ENCODE results near the gene ACVRL1. TPM values are rescaled to one million over a fixed set of nuclear protein-coding genes. Genes with fewer than 3 reads are reported as not detected.

The ACVRL1 gene
- not detected for total RNA-seq

- Mint-ChIP-seq H3K27me3 (peaks cover 29% of the 10 kb centered on the region), H3K4me3 (no peak within 1 kb of the TSS), H3K4me1 (no peaks in the 10 kb centered on the region), H3K9me3 (no peaks in the 10 kb centered on the region), H3K36me3 (ENCODE audit: low read depth) (no peaks in the 10 kb centered on the region), H3K27ac (no peak within 1 kb of the TSS)
- CTCF ChIA-PET, result no interaction called here
- POLR2A ChIA-PET, result no interaction called here
- no peak for DNase-seq
Observed at GRCh38 chr12:51907083-51907855, at the start of gene ACVRL1. ACVRL1 (plus strand) TSS chr12:51907504; CDS start chr12:51912475, 4,971 bp downstream.

- ChIA-PET CTCF (interaction anchor here (0.6 kb wide), 1 partner anchor 25 kb away, joined by 3 read pairs; no protein-coding TSS in a partner anchor), POLR2A (no interaction called here)
- Mint-ChIP-seq H3K36me3 (ENCODE audit: low read depth) (no peaks in the 10 kb centered on the region), H3K27ac (no peak overlapping the region), H3K9me3 (no peaks in the 10 kb centered on the region), H3K4me1 (peaks cover 1% of the 10 kb centered on the region), H3K4me3 (no peak overlapping the region), H3K27me3 (peaks cover 48% of the 10 kb centered on the region)
- no peak for DNase-seq
Observed at GRCh38 chr12:51860986-51861385, 46.3 kb upstream of the ACVRL1 start.

- peaks cover 1% of the 10 kb centered on the region for H3K4me1 Mint-ChIP-seq
- no peak for DNase-seq
- peaks cover 54% of the 10 kb centered on the region for H3K27me3 Mint-ChIP-seq
- H3K36me3 Mint-ChIP-seq (ENCODE audit: low read depth), result no peaks in the 10 kb centered on the region
- no peaks in the 10 kb centered on the region for H3K9me3 Mint-ChIP-seq
- H3K27ac Mint-ChIP-seq, result no peak overlapping the region
- CTCF ChIA-PET, result interaction anchor here (1.2 kb wide), 1 partner anchor 13 kb away, joined by 3 read pairs; no protein-coding TSS in a partner anchor
- POLR2A ChIA-PET, result interaction anchor here (0.6 kb wide), 1 partner anchor 1124 kb away, joined by 3 read pairs; no protein-coding TSS in a partner anchor
- no peak overlapping the region for H3K4me3 Mint-ChIP-seq
Observed at GRCh38 chr12:51862947-51863346, 44.4 kb upstream of the ACVRL1 start.

- ChIA-PET POLR2A (no interaction called here), CTCF (no interaction called here)
- H3K36me3 Mint-ChIP-seq (ENCODE audit: low read depth), result no peaks in the 10 kb centered on the region
- H3K9me3 Mint-ChIP-seq, result no peaks in the 10 kb centered on the region
- no peak for DNase-seq
- no peak overlapping the region for H3K27ac Mint-ChIP-seq
- peaks cover 59% of the 10 kb centered on the region for H3K27me3 Mint-ChIP-seq
- H3K4me1 Mint-ChIP-seq, result peaks cover 1% of the 10 kb centered on the region
- H3K4me3 Mint-ChIP-seq, result no peak overlapping the region
Observed at GRCh38 chr12:51863363-51863932, 43.9 kb upstream of the ACVRL1 start.

GRCh38 chr12:51863933-51864832 lies 43.1 kb upstream of the ACVRL1 start:
- no peak for DNase-seq
- H3K4me3 Mint-ChIP-seq, result no peak overlapping the region
- no peaks in the 10 kb centered on the region for H3K9me3 Mint-ChIP-seq
- H3K36me3 Mint-ChIP-seq (ENCODE audit: low read depth), result no peaks in the 10 kb centered on the region
- H3K27me3 Mint-ChIP-seq, result peaks cover 65% of the 10 kb centered on the region
- CTCF ChIA-PET, result interaction anchor here (1.0 kb wide), 1 partner anchor 40 kb away, joined by 3 read pairs; no protein-coding TSS in a partner anchor
- H3K4me1 Mint-ChIP-seq, result peaks cover 1% of the 10 kb centered on the region
- H3K27ac Mint-ChIP-seq, result no peak overlapping the region
- POLR2A ChIA-PET, result no interaction called here

- H3K36me3 Mint-ChIP-seq (ENCODE audit: low read depth), result no peaks in the 10 kb centered on the region
- H3K4me3 Mint-ChIP-seq, result no peak overlapping the region
- H3K4me1 Mint-ChIP-seq, result peaks cover 1% of the 10 kb centered on the region
- no peaks in the 10 kb centered on the region for H3K9me3 Mint-ChIP-seq
- DNase-seq, result no peak
- ChIA-PET POLR2A (no interaction called here), CTCF (interaction anchor here (1.0 kb wide), 1 partner anchor 41 kb away, joined by 3 read pairs; no protein-coding TSS in a partner anchor)
- no peak overlapping the region for H3K27ac Mint-ChIP-seq
- H3K27me3 Mint-ChIP-seq, result peaks cover 70% of the 10 kb centered on the region
Observed at GRCh38 chr12:51864833-51865670, 42.3 kb upstream of the ACVRL1 start.

GRCh38 chr12:51865757-51866270 lies 41.5 kb upstream of the ACVRL1 start:
- POLR2A ChIA-PET, result no interaction called here

GRCh38 chr12:51866324-51866723 lies 41.0 kb upstream of the ACVRL1 start:
- Mint-ChIP-seq H3K4me3 (no peak overlapping the region), H3K27ac (no peak overlapping the region), H3K27me3 (peaks cover 76% of the 10 kb centered on the region), H3K36me3 (ENCODE audit: low read depth) (no peaks in the 10 kb centered on the region), H3K4me1 (peaks cover 1% of the 10 kb centered on the region), H3K9me3 (no peaks in the 10 kb centered on the region)
- POLR2A ChIA-PET, result no interaction called here
- DNase-seq, result no peak
- CTCF ChIA-PET, result no interaction called here

More at GRCh38 chr12:51865757-51866270, 41.5 kb upstream of the ACVRL1 start:
- Mint-ChIP-seq H3K4me3 (no peak overlapping the region), H3K27ac (no peak overlapping the region), H3K36me3 (ENCODE audit: low read depth) (no peaks in the 10 kb centered on the region), H3K4me1 (peaks cover 1% of the 10 kb centered on the region), H3K9me3 (no peaks in the 10 kb centered on the region), H3K27me3 (peaks cover 76% of the 10 kb centered on the region)
- CTCF ChIA-PET, result no interaction called here
- no peak for DNase-seq

GRCh38 chr12:51866762-51867161 lies 40.5 kb upstream of the ACVRL1 start:
- no peak overlapping the region for H3K4me3 Mint-ChIP-seq
- peaks cover 1% of the 10 kb centered on the region for H3K4me1 Mint-ChIP-seq
- ChIA-PET CTCF (interaction anchor here (0.7 kb wide), 1 partner anchor 127 kb away, joined by 4 read pairs; no protein-coding TSS in a partner anchor), POLR2A (no interaction called here)
- no peak for DNase-seq
- H3K27me3 Mint-ChIP-seq, result peaks cover 72% of the 10 kb centered on the region
- H3K36me3 Mint-ChIP-seq (ENCODE audit: low read depth), result no peaks in the 10 kb centered on the region
- no peaks in the 10 kb centered on the region for H3K9me3 Mint-ChIP-seq
- no peak overlapping the region for H3K27ac Mint-ChIP-seq

GRCh38 chr12:51867371-51867770 lies 39.9 kb upstream of the ACVRL1 start:
- H3K4me1 Mint-ChIP-seq, result peaks cover 1% of the 10 kb centered on the region
- no peak overlapping the region for H3K27ac Mint-ChIP-seq
- no peaks in the 10 kb centered on the region for H3K36me3 Mint-ChIP-seq (ENCODE audit: low read depth)
- ChIA-PET CTCF (interaction anchor here (0.7 kb wide), 1 partner anchor 126 kb away, joined by 4 read pairs; no protein-coding TSS in a partner anchor), POLR2A (no interaction called here)
- no peak overlapping the region for H3K4me3 Mint-ChIP-seq
- H3K9me3 Mint-ChIP-seq, result no peaks in the 10 kb centered on the region
- no peak for DNase-seq
- peaks cover 66% of the 10 kb centered on the region for H3K27me3 Mint-ChIP-seq

- Mint-ChIP-seq H3K27me3 (peaks cover 61% of the 10 kb centered on the region), H3K9me3 (no peaks in the 10 kb centered on the region), H3K36me3 (ENCODE audit: low read depth) (no peaks in the 10 kb centered on the region), H3K27ac (no peak overlapping the region), H3K4me1 (peaks cover 1% of the 10 kb centered on the region), H3K4me3 (no peak overlapping the region)
- DNase-seq, result no peak
- POLR2A ChIA-PET, result no interaction called here
- CTCF ChIA-PET, result no interaction called here
Observed at GRCh38 chr12:51867796-51868428, 39.4 kb upstream of the ACVRL1 start.
